AG04450 (cell line): ENCODE data around the gene RIPOR2. TPM values are rescaled to one million over a fixed set of nuclear protein-coding genes. Genes with fewer than 3 reads are reported as not detected.
A peak's percentile ranks its signal among the peaks of the same experiment; 100 is the strongest.

Experiments
- CTCF ChIA-PET: fragments of 300-600, 350-600 bp; formaldehyde crosslinking; extraction: SDS; loops from one replicate; lab custom pipeline; 2022; ENCODE audit warnings: antibody characterized with exemption, inconsistent platforms; lab: Charles Lee
- POLR2A ChIA-PET: fragments of 350-600 bp; formaldehyde crosslinking; extraction: SDS; loops from one replicate; lab custom pipeline; 2021; ENCODE audit warnings: antibody characterized with exemption, inconsistent platforms; lab: Yijun Ruan, JAX
- DNase-seq: peaks from one replicate; pipeline ENCODE4 v3.0.0-alpha.2; 2011; ENCODE audit warnings: low read depth, low spot score
- H3K27ac ChIP-seq: one replicate; pipeline ENCODE4 v1.5.1; 2012; ENCODE audit warnings: low read depth, low read length, control low read depth
- H3K27me3 ChIP-seq: one replicate; pipeline ENCODE4 v1.6.0; 2012; ENCODE audit warnings: low read length; ENCODE audit not compliant: control insufficient read depth, insufficient read depth
- H3K4me3 ChIP-seq: 2 replicates; pipeline ENCODE4 v1.5.1; 2011; ENCODE audit warnings: mild to moderate bottlenecking, low read depth, low read length, control low read depth
- H3K9me3 ChIP-seq: 2 replicates; pipeline ENCODE4 v1.5.1; 2012; ENCODE audit warnings: low read length; ENCODE audit not compliant: control insufficient read depth, insufficient read depth
- polyA plus RNA-seq: library from polyadenylated mRNA; depleted of rRNA; stranded (reverse); fragments of >200 nt; gene quantifications from 2 replicates; pipeline ENCODE4 v1.2.3, GENCODE V29; 2011
- TF ChIP-seq, protein P1 (sequence below): IDR thresholded peaks from 2 replicates; pipeline ENCODE4 v1.5.1; 2011; ENCODE audit warnings: low read depth, low read length, control low read depth, inconsistent platforms

Gene RIPOR2
- polyA plus RNA-seq, 1 experiment = 7.3 TPM

DNA sequence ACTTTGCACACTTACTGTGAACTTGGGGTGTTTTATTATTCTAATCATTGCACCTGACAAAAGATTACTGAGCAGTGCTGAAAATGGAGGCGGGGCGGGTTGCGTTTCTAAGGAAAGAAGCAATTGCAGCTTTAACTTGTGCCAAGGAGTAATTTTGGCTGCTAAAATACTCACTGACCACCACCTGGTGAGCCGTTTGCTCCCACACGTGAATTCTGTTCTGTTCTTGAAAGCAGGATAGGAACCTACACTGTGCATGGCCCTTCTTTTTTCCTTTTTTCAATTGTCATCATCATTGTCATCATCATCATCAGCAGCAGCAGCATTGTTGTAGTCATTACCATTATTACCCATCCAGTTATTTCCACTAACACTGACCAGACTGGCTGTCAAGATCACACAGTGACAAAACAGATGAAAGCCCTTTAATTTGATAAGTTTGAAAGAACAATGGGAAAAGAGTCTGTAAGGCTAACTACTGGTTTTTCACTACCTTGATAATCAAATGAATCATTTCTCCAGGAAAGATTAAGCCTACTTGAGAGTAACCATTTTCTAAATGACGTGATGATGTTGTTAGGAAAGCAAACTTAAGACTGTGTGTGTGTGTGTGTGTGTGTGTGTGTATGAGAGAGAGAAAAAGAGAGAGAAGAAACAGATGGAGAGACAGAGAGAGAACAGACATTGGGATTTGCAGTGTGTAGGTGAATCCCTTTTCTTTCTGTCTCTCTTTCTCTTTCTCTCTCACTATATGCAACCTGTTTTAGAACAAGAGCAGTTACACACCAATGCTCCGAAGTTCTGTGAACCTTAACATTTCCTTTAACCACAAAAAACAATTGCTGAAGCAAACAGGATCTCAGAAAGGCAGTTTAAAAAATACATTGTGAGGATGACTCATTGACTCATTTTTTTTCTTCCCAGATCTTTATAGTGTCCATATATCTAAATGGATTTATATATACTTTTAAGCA is 3.8 kb downstream of the RIPOR2 start:
- Histone ChIP-seq H3K27me3 (no peaks in the 10 kb centered on the region), H3K9me3 (no peaks in the 10 kb centered on the region), H3K4me3 (no peak overlapping the region), H3K27ac (no peak overlapping the region)
- DNase-seq = no peak
- CTCF ChIA-PET = interaction anchor here (1.7 to 2.5 kb wide), 2 partner anchors 21 to 59 kb away, joined by 4 to 14 read pairs; no protein-coding TSS in a partner anchor
- TF ChIP-seq, protein P1, sequence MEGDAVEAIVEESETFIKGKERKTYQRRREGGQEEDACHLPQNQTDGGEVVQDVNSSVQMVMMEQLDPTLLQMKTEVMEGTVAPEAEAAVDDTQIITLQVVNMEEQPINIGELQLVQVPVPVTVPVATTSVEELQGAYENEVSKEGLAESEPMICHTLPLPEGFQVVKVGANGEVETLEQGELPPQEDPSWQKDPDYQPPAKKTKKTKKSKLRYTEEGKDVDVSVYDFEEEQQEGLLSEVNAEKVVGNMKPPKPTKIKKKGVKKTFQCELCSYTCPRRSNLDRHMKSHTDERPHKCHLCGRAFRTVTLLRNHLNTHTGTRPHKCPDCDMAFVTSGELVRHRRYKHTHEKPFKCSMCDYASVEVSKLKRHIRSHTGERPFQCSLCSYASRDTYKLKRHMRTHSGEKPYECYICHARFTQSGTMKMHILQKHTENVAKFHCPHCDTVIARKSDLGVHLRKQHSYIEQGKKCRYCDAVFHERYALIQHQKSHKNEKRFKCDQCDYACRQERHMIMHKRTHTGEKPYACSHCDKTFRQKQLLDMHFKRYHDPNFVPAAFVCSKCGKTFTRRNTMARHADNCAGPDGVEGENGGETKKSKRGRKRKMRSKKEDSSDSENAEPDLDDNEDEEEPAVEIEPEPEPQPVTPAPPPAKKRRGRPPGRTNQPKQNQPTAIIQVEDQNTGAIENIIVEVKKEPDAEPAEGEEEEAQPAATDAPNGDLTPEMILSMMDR = no peak
- POLR2A ChIA-PET = no interaction called here

DNA sequence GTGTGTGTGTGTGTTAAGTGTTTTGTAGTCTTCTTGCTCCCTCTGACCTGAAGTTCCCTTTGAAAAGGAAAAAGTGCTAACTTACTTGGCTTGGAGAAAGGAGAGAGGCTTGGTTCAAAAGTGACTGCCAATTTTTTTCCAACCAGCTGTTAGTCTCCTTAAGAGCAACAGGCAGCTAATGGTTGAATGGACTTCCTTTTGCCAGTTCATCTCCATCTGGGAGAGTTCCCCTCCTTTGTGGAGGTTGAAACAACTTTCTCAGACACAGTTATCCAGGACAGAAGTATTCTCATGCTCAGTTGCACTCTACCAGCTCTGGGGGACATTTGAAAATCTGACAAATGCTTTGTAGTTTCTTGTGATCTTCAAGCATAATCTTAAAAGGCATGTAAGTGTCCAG is 4.5 kb downstream of the RIPOR2 start:
- CTCF ChIA-PET = interaction anchor here (2.5 kb wide), 1 partner anchor 60 kb away, joined by 6 read pairs; no protein-coding TSS in a partner anchor
- H3K27ac ChIP-seq = no peak overlapping the region
- DNase-seq = no peak

DNA sequence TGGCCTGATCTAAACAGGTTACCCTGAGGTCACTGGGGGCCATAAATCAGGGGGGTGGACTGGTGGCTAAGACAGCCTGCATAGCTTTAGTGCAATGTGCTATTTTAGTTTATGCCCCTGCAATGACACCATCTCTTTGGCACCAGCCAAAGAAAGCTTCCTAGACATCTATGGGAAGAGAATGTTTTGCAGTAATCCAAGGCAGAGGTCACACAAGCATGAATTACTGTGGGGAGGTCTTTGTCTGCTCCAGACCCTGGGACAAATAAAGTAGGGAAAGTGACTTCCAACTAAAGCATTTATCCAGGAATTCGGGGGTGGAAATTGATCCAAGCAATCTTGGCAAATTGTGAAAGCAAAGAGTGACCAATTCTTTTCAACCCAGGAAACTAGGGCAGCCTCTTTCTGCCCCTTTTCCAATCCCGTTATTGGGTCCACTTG is 5.3 kb downstream of the RIPOR2 start:
- TF ChIP-seq, protein P1 = no peak
- CTCF ChIA-PET = interaction anchor here (2.5 kb wide), 1 partner anchor 61 kb away, joined by 6 read pairs; no protein-coding TSS in a partner anchor
- DNase-seq = peak; percentile 37
- peak overlapping the region; percentile 49 for H3K27ac ChIP-seq
- H3K9me3 ChIP-seq = no peaks in the 10 kb centered on the region
- POLR2A ChIA-PET = no interaction called here
- H3K4me3 ChIP-seq = no peak overlapping the region
- no peaks in the 10 kb centered on the region for H3K27me3 ChIP-seq

More for the DNA sequence above, 4.5 kb downstream of the RIPOR2 start:
- Histone ChIP-seq H3K27me3 (no peaks in the 10 kb centered on the region), H3K9me3 (no peaks in the 10 kb centered on the region), H3K4me3 (no peak overlapping the region)
- POLR2A ChIA-PET = no interaction called here
- TF ChIP-seq, protein P1 = no peak

DNA sequence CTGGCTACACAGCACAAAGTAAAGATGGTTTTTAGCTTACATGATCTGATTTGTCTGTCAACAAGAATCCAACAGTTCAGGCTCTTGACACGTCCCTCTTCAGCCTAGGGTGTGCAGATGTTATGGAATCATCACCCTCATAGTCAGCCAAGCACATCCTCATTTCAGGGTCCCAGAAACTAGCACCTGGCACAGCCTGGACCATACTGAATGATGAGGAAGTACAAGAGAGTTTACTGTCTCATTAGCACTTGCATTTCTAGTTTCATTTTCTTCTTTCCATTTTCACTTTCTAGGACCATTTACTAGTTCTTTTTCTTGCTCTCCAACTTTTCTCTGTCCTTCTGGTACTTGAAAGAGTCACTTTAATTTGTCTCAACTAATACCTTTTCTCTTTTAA is 6.5 kb downstream of the RIPOR2 start:
- POLR2A ChIA-PET = no interaction called here
- TF ChIP-seq, protein P1 = no peak

More for the DNA sequence above, 6.5 kb downstream of the RIPOR2 start:
- Histone ChIP-seq H3K27ac (no peak overlapping the region), H3K4me3 (no peak overlapping the region), H3K9me3 (no peaks in the 10 kb centered on the region), H3K27me3 (no peaks in the 10 kb centered on the region)
- DNase-seq = no peak
- CTCF ChIA-PET = interaction anchor here (2.5 kb wide), 1 partner anchor 62 kb away, joined by 6 read pairs; no protein-coding TSS in a partner anchor
